NCI-H774 (cell line): Measurements from ENCODE around the gene SLC16A6.
"Not testable (repeated sequence)": the region's sequence is repeated elsewhere in the genome, so short reads cannot be mapped to it uniquely, and the experiment has no call there.

ENCODE experiments used
- DNase-seq: peaks from one replicate; lab custom pipeline; 2025; lab: John Stamatoyannopoulos, UW

The SLC16A6 gene

DNA sequence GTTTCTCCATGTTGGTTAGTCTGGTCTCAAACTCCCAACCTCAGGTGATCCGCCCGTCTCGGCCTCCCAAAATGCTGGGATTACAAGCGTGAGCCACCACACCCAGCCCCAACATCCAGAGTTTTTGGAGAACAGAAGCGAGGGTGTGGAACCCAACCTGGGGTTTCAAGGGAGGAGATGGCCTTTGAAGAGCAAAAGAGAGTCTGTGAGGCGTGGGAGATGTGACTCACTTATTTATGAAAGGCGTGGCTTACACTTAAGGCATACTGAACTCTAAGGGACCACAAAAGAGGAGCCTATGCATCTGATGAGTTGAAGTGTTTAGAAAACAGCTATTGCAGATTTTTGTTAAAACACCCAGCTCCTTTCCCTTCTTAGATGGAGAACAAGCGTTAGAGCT, 19.2 kb upstream of the SLC16A6 start:
- DNase-seq = no peak

GRCh38 chr17:68309066-68309670, 18.2 kb upstream of the SLC16A6 start:
- not testable (repeated sequence) for DNase-seq

- not testable (repeated sequence) for DNase-seq
These were observed 17.6 kb upstream of the SLC16A6 start for GRCh38 chr17:68308486-68308885.

GRCh38 chr17:68307443-68307842, 16.5 kb upstream of the SLC16A6 start:
- DNase-seq = no peak

- DNase-seq = no peak
These were observed 15.9 kb upstream of the SLC16A6 start for GRCh38 chr17:68306819-68307218.

- DNase-seq = no peak
These were observed 14.2 kb upstream of the SLC16A6 start for GRCh38 chr17:68305142-68305541.

DNA sequence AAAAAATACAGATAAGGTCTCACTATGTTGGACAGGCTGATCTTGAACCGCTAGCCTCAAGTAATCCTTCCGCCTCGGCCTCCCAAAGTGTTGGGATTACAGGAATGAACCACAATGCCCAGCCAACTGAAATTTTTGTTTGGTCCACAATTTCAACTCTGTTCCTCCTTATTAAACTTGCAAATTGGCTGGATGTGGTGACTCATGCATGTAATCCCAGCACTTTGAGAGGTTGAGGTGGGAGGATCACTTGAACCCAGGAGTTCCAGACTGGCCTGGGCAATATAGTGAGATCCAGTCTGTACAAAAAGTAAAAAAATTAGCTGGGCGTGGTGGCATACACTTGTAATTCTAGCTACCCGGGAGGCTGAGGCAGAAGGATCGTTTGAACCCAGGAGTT, 13.8 kb upstream of the SLC16A6 start:
- DNase-seq = no peak

GRCh38 chr17:68302666-68303065, 11.7 kb upstream of the SLC16A6 start:
- no peak for DNase-seq

DNA sequence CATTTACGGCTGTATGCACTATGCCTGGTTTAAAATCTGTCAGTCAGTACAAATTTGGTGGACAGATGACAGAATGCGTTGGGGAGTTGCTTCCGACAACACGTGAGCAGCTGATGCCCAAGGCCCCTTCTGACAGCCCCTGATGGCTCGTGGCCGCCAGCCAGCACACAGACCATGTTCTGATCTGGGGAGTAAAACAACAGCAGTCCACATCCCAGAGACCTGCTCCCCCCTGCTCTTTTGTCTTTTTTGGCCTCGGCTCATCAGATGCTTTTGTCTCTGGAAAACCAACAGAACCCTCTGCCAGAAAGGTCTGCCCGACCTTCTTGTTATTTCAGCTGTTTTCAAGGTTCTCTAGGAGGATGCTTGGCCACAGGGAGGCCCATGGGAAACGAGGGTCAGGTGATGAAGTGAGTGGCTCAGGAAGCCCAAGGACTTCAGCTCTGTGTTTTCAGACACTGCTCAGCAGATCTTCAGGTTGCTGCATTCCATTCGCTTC, 11.2 kb upstream of the SLC16A6 start:
- DNase-seq = no peak

GRCh38 chr17:68301438-68301959, 10.6 kb upstream of the SLC16A6 start:
- DNase-seq = peak; percentile 49

GRCh38 chr17:68299817-68300216, 8.9 kb upstream of the SLC16A6 start:
- DNase-seq = no peak

GRCh38 chr17:68298601-68299000, 7.7 kb upstream of the SLC16A6 start:
- no peak for DNase-seq

DNA sequence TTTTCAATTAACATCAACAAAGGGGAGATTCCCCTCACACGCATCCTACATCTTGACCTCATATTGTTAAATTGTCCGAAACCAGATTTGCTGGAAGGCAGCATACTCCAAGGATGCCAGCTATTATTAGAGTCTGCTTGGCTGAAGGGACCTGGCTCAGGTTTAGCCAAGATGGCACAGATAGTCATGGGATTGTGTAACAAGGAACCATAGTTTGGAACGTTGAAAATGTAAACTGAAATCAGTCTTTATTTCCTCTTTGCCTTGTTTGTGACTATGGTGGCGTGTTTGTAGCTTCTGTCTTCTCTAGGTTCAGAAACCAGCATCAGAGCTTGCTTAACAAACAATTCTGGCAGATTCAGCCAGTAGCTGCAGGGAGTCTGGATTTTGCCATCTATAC, 6.3 kb upstream of the SLC16A6 start:
- no peak for DNase-seq

GRCh38 chr17:68296217-68297191, 5.6 kb upstream of the SLC16A6 start:
- DNase-seq = no peak

DNA sequence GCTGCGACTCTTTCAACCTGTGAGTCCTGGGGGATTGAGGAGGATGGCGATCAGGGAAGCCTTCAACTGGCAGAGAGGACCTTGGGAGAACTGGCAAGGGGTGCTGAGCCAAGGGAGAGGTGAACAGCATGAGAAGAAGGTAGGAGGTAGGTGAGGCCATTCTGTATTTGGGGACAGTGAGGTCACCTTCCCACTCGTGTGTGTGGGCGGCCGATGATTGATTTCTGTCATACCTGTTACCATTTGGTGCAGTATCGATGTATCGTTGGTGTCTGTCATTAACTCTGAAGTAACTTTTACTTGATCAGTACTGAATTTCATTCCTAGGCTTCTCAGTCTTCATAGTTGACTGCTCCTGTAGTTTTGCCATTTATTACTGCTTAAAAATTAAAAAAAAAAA, 4.2 kb upstream of the SLC16A6 start:
- no peak for DNase-seq

- DNase-seq = no peak
These were observed 3.7 kb upstream of the SLC16A6 start for GRCh38 chr17:68294617-68295016.

DNA sequence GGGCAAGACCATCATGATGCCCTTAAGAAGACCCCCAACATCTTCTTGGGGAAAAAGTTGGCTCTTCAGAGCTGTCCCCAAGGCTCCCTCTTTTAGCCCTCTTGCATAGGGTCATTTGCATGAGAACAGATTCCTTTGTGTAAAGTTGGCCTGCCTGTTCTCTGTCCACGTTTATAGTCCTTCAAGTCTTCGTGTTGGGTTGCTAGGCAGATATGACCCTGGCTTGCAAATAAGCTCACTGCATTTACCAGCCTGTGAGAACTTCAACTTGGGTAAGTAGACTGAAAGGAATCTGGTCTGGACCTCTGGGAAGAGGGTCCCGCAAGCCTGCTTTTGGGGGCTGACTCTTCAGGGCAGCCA, 3.2 kb upstream of the SLC16A6 start:
- DNase-seq = no peak

DNA sequence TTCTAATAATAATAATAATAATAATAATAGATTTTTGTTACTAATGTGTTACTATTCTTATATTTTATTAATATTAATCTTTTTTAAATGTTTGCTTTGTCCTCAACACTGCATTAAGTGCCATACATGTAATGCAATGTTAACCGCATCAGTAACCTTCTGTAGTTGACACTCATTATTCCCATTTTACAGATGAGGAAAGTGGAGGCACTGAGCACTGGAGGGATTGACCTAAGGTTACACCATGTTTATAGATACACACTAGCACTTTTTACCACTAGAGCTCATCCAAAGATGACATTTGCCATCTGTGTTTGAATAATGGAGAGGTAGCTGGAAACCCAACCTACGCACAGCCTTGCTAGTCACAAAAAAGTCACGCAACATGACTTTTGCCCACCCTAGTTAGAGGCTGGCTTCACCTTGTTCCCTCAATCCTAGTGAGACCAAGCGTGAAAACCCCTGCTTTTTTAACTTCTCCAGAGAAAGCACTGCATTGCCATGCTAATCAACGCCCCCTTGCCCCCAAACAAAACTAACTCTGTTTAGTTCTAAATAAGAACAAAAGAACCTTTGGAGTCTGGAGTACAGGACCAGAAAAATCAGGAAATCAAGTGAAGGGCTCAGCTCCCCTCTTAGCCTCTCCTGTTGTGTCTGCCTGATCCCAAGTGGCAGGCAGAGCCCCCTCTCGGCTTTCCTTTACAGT, 2.7 kb upstream of the SLC16A6 start:
- DNase-seq = no peak

GRCh38 chr17:68292689-68293040, 1.7 kb upstream of the SLC16A6 start:
- no peak for DNase-seq

GRCh38 chr17:68291836-68292688, 1.1 kb upstream of the SLC16A6 start:
- DNase-seq = peak; percentile 34

DNA sequence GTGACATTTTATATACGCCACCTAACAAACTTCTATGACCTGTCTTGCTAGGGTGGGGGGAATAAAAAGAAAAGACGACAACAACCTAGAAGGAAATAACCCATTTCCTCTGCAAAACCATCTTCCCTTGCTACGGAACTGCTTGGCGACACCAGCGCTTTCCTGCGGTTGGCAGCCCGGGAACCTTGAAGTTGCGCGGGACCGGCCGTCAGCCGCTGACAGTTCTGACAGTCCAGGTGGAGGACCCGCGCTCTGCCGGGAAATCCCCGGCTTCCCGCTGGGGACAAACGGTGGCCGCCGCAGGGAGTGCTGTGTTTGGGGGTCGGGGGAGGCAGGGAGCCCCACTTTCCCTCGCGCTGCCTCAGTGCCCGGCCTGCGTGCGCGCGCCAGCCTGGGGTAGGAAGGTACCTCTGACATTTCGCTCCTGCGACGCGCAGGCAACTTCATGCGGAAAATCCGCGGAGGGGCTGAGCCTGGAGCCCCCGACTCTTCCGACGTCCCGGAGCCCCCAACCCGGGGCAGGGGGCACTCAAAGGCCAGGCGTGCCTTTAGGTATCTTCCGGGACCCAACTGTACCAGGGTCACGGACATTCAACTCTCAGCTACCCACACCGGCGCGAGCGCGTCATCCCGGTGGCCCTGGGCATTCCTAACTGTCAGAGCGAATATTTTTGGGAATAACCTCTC, 516 bp downstream of the SLC16A6 start:
- DNase-seq = no peak
